GM12892 (cell line): ENCODE data around the gene SNX32.

Source experiments
- POLR2A ChIP-seq: IDR thresholded peaks from 2 replicates; pipeline ENCODE4 v1.6.1; 2011; ENCODE audit warnings: low read depth, low read length, control low read depth
- POLR2AphosphoS5 ChIP-seq: IDR thresholded peaks from 2 replicates; pipeline ENCODE4 v1.6.1; 2011; ENCODE audit warnings: low read depth, low read length, control low read depth
- TAF1 ChIP-seq: IDR thresholded peaks from 2 replicates; pipeline ENCODE4 v1.6.1; 2011; ENCODE audit warnings: low read depth, mild to moderate bottlenecking, control low read depth, low read length, borderline replicate concordance

- TF ChIP-seq POLR2AphosphoS5 (no peak), POLR2A (no peak), TAF1 (no peak)
Observed at GRCh38 chr11:65788821-65789220, 44.9 kb upstream of the SNX32 start.
